GM19455 (cell line): ENCODE measurements around the gene SEC24C.

Experiments
- ATAC-seq: cut with Tn5 transposase; IDR thresholded peaks from one replicate; pipeline ENCODE4 v1.9.1; 2021; ENCODE audit not compliant: unreplicated experiment

Gene SEC24C

DNA sequence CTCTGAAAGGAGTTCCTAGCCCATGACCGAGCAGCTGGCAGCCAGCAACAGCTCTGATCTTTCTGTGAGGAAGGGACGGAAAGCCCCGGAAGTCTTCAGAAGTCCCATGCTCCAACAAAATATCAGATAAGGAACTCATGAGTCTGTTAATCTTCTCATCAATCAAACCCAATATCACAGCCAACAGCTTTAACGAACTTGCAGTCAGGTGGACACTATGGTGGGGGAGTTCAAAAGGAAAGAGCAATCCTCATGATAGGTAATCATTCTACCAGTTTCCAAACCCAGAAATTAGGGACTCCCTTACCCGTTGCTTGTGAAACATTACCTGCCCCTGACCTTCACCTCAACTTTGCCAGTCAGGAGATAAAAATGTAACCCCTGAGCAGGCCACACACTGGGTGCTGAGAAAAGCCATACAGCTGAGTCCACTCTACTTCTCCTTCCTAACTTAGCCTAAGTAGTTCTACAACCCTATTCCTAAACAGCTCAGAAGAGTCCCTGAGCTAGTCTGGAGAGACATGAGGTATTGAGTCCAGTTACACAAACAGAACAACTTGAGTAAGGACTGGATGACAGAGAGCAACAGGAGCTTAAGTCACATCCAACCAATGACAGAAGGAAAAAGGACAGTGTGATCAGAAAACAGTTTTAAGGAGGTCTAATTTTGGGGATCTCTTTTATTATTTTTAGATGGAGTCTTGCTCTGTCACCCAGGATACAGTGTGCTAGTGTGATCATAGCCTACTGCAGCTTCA is 65.1 kb downstream of the SEC24C start:
- ATAC-seq: no peak

DNA sequence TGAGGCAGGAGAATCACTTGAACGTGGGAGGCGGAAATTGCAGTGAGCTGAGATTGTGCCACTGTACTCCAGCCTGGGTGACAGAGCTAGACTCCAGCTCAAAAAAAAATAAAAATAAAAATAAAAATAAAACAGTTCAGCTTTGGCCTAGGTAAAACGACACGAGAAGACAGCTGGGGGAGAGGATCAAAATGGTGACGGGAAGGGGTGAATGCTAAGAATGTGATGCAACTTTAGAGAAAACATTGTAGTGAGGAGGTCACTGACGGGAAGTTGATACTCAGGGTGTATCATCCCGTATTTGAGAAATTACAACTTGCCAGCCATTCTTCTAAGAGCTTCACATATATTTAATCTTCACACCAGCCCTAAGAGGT is 66.2 kb downstream of the SEC24C start:
- no peak for ATAC-seq

DNA sequence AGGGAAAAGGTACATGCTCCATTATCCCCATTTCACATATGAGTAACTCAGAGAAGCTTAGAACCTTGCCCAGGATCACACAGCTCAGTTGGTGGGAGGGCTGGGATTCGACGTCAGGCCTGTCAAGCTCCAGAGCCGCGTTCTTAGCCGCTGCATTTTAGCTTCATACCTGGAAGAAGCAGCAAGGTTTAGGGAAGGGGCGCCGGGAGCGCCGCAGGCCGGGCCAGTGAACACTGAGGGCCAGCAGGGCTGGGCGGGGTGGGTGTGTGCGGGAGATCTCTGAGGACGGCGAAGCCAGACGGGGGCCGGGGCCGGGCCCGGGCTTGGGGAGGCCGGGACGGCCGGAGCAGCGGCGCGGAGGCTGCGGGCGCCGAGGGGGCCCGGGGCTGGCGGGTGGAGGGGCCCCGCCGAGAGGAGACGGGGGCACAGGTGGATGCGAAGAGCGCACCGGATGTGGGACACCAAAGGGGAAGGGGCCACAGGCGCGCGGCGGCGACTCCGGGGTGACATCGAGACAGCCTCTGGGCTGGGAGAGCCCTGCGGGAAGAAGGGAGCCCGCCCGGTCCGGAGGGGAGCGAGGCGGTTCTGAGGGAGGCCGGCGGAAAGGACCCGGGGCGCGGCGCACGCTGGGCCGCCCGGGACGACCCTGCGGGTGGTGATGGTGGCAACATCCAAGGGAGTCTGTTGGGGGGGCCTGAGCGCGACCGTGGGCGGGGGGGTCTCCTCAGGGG is 66.7 kb downstream of the SEC24C start:
- peak; percentile 31 for ATAC-seq

DNA sequence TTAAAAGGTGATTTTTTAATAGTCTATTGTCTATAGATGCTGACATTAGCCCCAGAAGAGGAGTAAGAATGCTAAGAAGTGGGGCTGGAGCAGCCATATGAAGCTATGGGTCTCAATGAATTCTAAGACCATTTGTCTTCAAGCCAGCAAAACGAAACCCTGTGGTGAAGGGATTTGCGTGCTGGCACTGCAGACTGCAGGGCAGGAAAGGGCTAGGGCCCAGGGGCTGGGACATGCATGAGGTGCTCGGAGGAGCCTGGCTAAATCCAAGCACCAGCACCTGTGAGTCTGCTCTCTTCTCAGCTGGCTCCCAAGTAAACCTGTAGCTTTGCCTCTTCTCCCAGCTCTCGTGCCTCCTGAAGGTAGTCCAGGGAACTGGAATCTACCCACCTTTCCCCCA is 68.5 kb downstream of the SEC24C start:
- ATAC-seq: no peak

DNA sequence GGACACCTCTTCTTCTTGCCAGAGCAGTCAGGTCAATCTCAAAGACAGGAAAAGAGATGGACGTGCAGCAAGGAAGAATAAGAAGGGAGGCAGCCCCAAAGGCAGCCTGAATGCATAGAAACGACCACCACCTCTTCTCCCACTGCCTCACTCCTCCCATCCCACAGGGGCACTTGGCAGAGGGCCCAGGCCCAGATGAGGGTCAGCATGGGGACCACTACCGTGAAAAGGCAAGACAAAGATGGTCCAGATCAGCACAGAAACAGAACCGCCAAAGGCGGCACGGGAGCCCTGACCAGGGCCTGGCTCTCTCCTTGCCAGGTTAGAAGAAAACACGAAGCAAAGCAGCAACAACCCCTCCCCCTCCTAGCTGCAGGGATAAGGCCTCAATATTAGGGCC is 69.2 kb downstream of the SEC24C start:
- ATAC-seq: no peak

DNA sequence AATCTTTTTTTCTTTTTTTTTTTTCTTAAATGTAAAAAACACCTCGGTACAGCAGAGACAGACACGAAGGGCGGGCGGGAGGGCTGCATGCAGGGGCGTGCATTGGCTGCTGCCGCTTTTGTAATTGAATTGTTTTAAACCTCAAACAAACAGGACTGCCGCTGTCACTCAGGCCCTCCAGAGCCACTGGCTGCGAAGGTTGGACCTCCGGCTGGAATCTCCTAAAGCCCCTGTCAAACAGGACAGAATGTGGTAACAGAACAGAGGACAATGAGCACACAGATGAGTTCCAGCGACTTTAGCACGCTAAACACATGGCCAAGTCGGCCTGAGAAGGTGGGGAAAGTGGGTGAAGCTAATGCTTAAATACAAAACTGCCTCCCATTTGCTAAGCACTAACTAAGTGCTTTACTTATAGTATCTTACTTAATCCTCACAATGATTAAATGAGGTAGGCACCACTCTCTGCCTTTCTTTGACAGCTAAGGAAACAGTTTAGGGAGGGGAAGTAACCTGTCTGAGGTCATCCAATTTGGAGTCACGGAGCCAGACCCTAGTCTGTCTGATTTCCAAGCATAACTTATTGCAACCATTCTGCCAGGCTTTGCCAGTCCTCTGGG is 70.2 kb downstream of the SEC24C start:
- no peak for ATAC-seq

DNA sequence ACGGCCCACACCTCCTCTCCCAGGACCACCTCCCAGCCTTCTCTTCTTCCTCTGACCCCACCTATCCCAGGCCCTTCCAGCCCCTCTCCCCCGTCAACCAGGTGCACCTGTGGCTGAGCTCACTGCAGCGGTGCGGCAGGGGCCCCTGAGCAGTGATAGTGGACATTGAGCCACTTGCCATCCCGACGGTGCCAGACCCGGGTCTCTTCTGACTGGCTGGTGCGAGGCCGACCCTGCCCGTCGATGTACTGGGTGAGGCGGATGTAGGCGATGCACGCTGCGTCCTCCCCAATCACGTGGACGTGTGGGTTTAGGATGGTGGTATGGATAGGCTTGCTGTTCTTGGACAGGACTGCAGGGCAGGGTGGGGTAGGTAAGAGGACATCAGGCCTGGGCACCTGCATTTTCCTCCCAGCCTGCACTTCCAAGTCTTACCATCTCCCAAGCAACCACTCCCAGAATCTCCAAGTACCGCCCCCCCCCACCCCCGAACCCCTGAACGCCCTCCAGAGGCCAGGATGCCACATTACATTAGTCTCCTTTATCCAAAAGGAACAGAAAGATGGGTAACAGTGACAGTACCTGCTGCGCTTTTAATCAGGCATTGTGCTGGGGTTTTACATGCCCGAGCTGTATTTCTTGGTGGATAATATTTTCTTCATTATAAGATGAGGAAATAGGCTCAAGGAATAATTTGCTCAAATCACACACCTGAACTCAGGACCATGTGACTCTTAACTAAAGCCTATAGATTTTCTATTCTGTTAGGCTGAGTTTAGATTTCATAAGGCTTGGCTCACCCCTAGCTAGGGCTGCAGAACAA is 70.9 kb downstream of the SEC24C start:
- no peak for ATAC-seq

DNA sequence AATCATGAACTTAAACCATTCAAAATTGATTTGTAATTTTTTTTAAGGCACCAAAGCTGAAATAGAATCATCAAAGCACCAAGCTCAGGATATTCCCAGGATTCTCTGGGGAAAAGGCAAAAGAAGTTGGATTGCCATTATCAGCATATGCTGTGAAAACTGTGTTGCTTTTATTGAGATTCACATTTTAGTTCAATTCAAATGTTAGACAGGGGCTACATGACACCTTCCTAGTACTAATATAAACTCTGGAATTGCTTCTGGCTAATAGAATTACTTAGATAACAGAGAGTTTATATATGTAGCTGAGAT is 71.5 kb downstream of the SEC24C start:
- ATAC-seq: no peak

DNA sequence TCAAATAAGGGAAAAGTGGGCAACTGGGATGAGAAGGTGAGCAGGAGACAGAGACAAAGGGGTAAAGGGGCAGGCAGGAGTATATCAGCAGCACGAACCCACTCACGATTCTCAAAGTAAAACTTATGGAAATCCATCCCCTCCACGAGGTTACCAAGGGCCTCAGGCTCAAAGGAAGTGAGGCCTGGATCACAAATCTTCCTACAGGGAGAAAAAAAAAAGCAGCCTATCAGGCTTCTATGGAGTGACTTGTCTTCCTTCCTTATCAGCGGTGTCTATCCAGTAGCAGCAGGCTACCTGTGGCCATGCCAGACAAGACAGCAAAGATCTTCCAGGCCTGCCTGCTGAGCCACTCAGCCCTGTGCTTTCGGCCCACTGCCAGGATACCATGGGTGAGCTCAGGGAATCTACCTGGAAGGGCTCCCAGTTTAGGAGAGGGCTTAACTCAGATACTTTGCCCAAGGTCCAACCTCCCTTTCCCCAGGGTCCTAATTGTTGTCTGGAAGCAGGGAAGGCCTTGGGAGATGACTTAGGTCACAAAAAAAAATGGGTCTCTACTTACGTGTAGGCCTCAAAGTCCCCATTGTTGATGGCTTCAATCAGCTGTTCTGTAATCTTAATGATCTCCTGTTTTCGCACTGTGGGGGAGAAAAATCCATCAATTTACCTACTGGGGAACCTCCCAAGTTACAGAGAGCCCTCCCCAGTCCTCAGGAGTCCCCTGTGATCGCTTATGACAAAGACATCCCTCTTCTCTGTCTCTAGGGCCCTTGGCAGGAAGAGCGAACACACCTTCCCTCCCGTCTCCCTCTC is 73.0 kb downstream of the SEC24C start:
- ATAC-seq: no peak

DNA sequence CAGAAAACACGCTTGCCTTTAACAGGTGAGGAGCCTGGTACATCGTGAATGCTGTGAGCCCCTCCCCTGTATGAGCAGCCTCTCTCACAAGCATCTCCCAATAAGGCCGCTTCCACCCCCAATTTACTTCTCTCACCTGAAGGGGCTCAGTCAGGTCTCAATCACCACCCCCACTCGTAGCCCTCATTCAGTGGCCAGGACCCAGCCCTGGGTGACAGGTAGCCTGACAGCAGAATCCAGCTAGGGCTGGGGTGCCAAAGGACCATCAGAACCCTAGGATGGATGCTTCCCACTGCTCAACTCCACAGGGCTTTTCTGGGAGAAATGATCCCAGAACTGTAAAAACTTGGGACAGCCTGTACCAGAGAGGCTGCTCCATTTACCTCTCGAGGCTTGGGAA is 73.7 kb downstream of the SEC24C start:
- ATAC-seq: no peak

DNA sequence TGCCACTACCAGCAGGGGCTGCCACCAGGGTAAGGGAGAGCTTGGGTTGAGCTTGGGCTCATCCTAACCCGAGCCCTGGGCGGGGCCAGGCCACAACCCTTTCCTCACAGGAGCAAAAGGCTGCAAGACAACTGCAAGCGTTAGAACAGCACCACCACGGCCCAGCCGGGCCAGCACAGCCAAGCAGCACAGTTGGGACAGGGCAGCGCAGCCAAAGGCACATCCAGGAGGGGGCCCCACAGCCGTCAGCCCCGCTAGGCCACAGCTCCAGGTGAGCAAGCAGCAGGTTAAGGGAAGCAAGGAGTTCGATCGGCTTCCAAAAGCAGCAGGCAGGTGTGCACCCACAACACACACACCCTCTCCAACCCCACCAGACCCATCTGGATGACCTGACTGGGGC is 74.2 kb downstream of the SEC24C start:
- ATAC-seq: no peak

DNA sequence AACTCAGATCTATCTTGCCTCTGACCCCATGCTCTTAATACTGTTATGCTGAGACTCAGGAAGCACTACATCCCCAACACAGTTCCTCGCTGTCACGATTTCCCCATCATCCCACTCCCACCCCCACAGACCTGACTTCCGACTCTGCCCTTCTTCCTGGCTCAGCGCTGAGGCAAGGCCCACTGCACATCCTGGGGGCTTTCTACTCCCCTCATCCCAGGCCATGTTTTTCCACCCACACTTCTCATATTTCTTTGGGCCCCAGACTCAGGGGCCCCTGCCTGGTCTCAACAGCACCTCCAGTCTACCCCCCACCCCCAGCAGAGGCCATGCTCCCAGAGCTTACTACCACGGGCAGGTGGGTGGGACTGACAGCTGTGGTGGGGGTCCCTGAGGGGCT is 74.9 kb downstream of the SEC24C start:
- ATAC-seq: no peak

DNA sequence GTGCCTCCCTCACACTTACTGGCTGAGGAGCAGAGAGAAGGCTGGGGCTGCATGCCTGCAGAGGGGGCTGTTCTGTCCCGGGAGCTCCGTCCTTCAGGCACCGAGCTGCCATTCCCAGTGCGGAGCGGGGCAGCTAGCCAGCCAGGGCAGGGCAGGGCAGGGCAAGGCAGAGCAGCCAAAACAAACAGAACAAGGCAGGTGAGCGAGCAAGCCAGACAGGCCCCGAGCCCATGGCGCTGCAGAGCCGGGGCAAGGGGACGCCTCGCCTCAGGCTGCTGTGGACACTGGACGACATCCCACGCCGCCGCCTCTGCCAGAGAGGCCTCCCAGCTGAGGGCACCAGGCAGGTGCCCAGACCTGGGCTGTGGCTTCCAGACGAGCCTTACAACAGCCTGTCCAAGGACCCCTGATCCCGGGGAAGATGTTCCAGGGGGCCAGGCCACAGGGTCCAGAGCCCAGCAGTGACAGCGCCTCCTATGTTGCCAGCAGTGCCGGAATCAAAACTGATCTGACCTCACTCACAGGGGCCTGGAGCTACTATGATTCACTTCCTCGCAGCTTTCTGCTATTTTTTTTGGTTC is 75.4 kb downstream of the SEC24C start:
- no peak for ATAC-seq
